Measurements from ENCODE around the gene LIX1L. TPM values are rescaled to one million over a fixed set of nuclear protein-coding genes. Genes with fewer than 3 reads are reported as not detected.

The LIX1L gene
- polyA plus RNA-seq, 1 donor (not counting 4 experiments of a cell fraction or from before 2014, with no cell fraction given): 20.0 TPM

GRCh38 chr1:145959957-145960467, 2.2 kb upstream of the LIX1L start:
- Histone ChIP-seq H3K4me2 (ENCODE audit: control insufficient read depth, extremely low read depth, insufficient read depth, low read depth, low read length) (peak overlapping the region; percentile 92), H3K4me3 (ENCODE audit: control insufficient read depth in 2 of 3, extremely low read depth in 1 of 3, insufficient read depth in 2 of 3, low read depth in 1 of 3, low read length in 3 of 3) (peak overlapping the region in 2 of 3 experiments; percentile 32 to 75), H3K79me2 (ENCODE audit: control insufficient read depth, insufficient read depth, low read length) (peaks cover 7% of the 10 kb centered on the region), H3K27ac (ENCODE audit: control insufficient read depth, insufficient read depth, low read length) (no peak overlapping the region), H3K9me1 (ENCODE audit: control insufficient read depth, extremely low read depth, insufficient read depth, low read length) (no peaks in the 10 kb centered on the region), H3K9me3 (ENCODE audit: control insufficient read depth, low read depth, low read length) (no peaks in the 10 kb centered on the region), H2AFZ (ENCODE audit: control insufficient read depth, low read length) (peak overlapping the region; percentile 89), H4K20me1 (ENCODE audit: control insufficient read depth, extremely low read depth, insufficient read depth, low read length) (no peaks in the 10 kb centered on the region), H3K9ac (ENCODE audit: control insufficient read depth, extremely low read depth, insufficient read depth, low read length) (no peak overlapping the region), H3K36me3 (ENCODE audit: control insufficient read depth in 2 of 2, extremely low read depth in 1 of 2, insufficient read depth in 2 of 2, low read length in 2 of 2) (no peaks in the 10 kb centered on the region), H3K4me1 (ENCODE audit: control insufficient read depth, extremely low read depth, insufficient read depth, low read length) (peaks cover 55% of the 10 kb centered on the region), H3K27me3 (ENCODE audit: control insufficient read depth, extremely low read depth, insufficient read depth, low read length) (peaks cover 2% of the 10 kb centered on the region)
- TF ChIP-seq EZH2 (IDR thresholded peaks at IDR 0.05; ENCODE audit: low read length) (no peak), CTCF (optimal IDR thresholded peaks at IDR 0.05 in 1 of 3, IDR thresholded peaks at IDR 0.05 in 1 of 3, conservative IDR thresholded peaks at IDR 0.05 in 1 of 3; ENCODE audit: extremely low read depth in 1 of 3, insufficient read depth in 2 of 3, low read length in 3 of 3) (no peak)
- DNase-seq (ENCODE audit: low read depth, low spot score) (no peak), FAIRE-seq (no peak)
- dilution Hi-C loops (cut with MboI; ENCODE audit: extremely low pct_ligation_motif_present, low sequenced_read_pairs): no loop called here

GRCh38 chr1:145959333-145959732, 1.5 kb upstream of the LIX1L start:
- no peak overlapping the region for H3K27ac ChIP-seq (ENCODE audit: control insufficient read depth, insufficient read depth, low read length)
- DNase-seq (ENCODE audit: low read depth, low spot score): no peak
- TF ChIP-seq EZH2 (IDR thresholded peaks at IDR 0.05; ENCODE audit: low read length): no peak
- FAIRE-seq: no peak
- no peak overlapping the region for H3K4me3 ChIP-seq (ENCODE audit: control insufficient read depth in 2 of 3, extremely low read depth in 1 of 3, insufficient read depth in 2 of 3, low read depth in 1 of 3, low read length in 3 of 3)
- peaks cover 55% of the 10 kb centered on the region for H3K4me1 ChIP-seq (ENCODE audit: control insufficient read depth, extremely low read depth, insufficient read depth, low read length)
- H3K79me2 ChIP-seq (ENCODE audit: control insufficient read depth, insufficient read depth, low read length): peaks cover 10% of the 10 kb centered on the region
- no peaks in the 10 kb centered on the region for H3K36me3 ChIP-seq (ENCODE audit: control insufficient read depth in 2 of 2, extremely low read depth in 1 of 2, insufficient read depth in 2 of 2, low read length in 2 of 2)
- H3K9ac ChIP-seq (ENCODE audit: control insufficient read depth, extremely low read depth, insufficient read depth, low read length): no peak overlapping the region
- no peak overlapping the region for H3K4me2 ChIP-seq (ENCODE audit: control insufficient read depth, extremely low read depth, insufficient read depth, low read depth, low read length)
- H4K20me1 ChIP-seq (ENCODE audit: control insufficient read depth, extremely low read depth, insufficient read depth, low read length): no peaks in the 10 kb centered on the region
- dilution Hi-C loops (cut with MboI; ENCODE audit: extremely low pct_ligation_motif_present, low sequenced_read_pairs): no loop called here
- H3K27me3 ChIP-seq (ENCODE audit: control insufficient read depth, extremely low read depth, insufficient read depth, low read length): peaks cover 2% of the 10 kb centered on the region
- H3K9me3 ChIP-seq (ENCODE audit: control insufficient read depth, low read depth, low read length): no peaks in the 10 kb centered on the region
- no peaks in the 10 kb centered on the region for H3K9me1 ChIP-seq (ENCODE audit: control insufficient read depth, extremely low read depth, insufficient read depth, low read length)
- H2AFZ ChIP-seq (ENCODE audit: control insufficient read depth, low read length): no peak overlapping the region

- Histone ChIP-seq H3K4me1 (ENCODE audit: control insufficient read depth, extremely low read depth, insufficient read depth, low read length) (peaks cover 50% of the 10 kb centered on the region), H2AFZ (ENCODE audit: control insufficient read depth, low read length) (no peak overlapping the region), H3K9me3 (ENCODE audit: control insufficient read depth, low read depth, low read length) (no peaks in the 10 kb centered on the region), H3K27ac (ENCODE audit: control insufficient read depth, insufficient read depth, low read length) (no peak overlapping the region), H3K4me3 (ENCODE audit: control insufficient read depth in 2 of 3, extremely low read depth in 1 of 3, insufficient read depth in 2 of 3, low read depth in 1 of 3, low read length in 3 of 3) (no peak overlapping the region), H3K79me2 (ENCODE audit: control insufficient read depth, insufficient read depth, low read length) (peaks cover 10% of the 10 kb centered on the region), H3K9ac (ENCODE audit: control insufficient read depth, extremely low read depth, insufficient read depth, low read length) (no peak overlapping the region), H4K20me1 (ENCODE audit: control insufficient read depth, extremely low read depth, insufficient read depth, low read length) (no peaks in the 10 kb centered on the region), H3K27me3 (ENCODE audit: control insufficient read depth, extremely low read depth, insufficient read depth, low read length) (peaks cover 2% of the 10 kb centered on the region), H3K36me3 (ENCODE audit: control insufficient read depth in 2 of 2, extremely low read depth in 1 of 2, insufficient read depth in 2 of 2, low read length in 2 of 2) (no peaks in the 10 kb centered on the region), H3K4me2 (ENCODE audit: control insufficient read depth, extremely low read depth, insufficient read depth, low read depth, low read length) (no peak overlapping the region), H3K9me1 (ENCODE audit: control insufficient read depth, extremely low read depth, insufficient read depth, low read length) (no peaks in the 10 kb centered on the region)
- TF ChIP-seq CTCF (optimal IDR thresholded peaks at IDR 0.05 in 1 of 3, IDR thresholded peaks at IDR 0.05 in 1 of 3, conservative IDR thresholded peaks at IDR 0.05 in 1 of 3; ENCODE audit: extremely low read depth in 1 of 3, insufficient read depth in 2 of 3, low read length in 3 of 3) (no peak), EZH2 (IDR thresholded peaks at IDR 0.05; ENCODE audit: low read length) (no peak)
- dilution Hi-C loops (cut with MboI; ENCODE audit: extremely low pct_ligation_motif_present, low sequenced_read_pairs): no loop called here
- DNase-seq (ENCODE audit: low read depth, low spot score) (no peak), FAIRE-seq (no peak)
Observed at GRCh38 chr1:145958734-145959133, 917 bp upstream of the LIX1L start.
